Heart left ventricle (tissue), 16 donors: ENCODE measurements around the gene TNP2. TPM values are rescaled to one million over a fixed set of nuclear protein-coding genes. Genes with fewer than 3 reads are reported as not detected.

ENCODE experiments used
- ATAC-seq, 4 donors: fragments of 200-7000 bp; cut with Tn5 transposase; one replicate each; pipeline ENCODE4 v1.9.1; 2020 to 2022; ENCODE audit warnings: moderate library complexity in 4 of 4, mild to moderate bottlenecking in 3 of 4, moderate number of reproducible peaks in 1 of 4
- DNase-seq, 5 donors: peaks; one replicate each; pipeline ENCODE4 v3.0.0-alpha.2; 2020
- H3K27ac ChIP-seq, 12 donors: fragments of 200-600 bp; sonication (generic) in 4 of 12; one replicate each; pipeline versions ENCODE4 v1.5.0 to v1.8.0; 2016 to 2022; ENCODE audit warnings: mild to moderate bottlenecking in 2 of 12
- H3K27me3 ChIP-seq, 9 donors: fragments of 200-600 bp; sonication (generic) in 2 of 9; one replicate each; pipeline versions ENCODE4 v1.5.1 to v1.8.0; 2016 to 2022; ENCODE audit warnings: mild to moderate bottlenecking in 3 of 9
- H3K36me3 ChIP-seq, 9 donors: fragments of 200-600 bp; sonication (generic) in 2 of 9; one replicate each; pipeline versions ENCODE4 v1.5.0 to v1.8.0; 2018 to 2022; ENCODE audit warnings: mild to moderate bottlenecking in 2 of 9
- H3K4me1 ChIP-seq, 12 donors: fragments of 200-600 bp; sonication (generic) in 4 of 12; one replicate each; pipeline versions ENCODE4 v1.5.0 to v1.8.0; 2016 to 2022; ENCODE audit warnings: mild to moderate bottlenecking in 3 of 12
- H3K4me3 ChIP-seq, 12 donors: fragments of 200-600 bp; sonication (generic) in 4 of 12; one replicate each; pipeline versions ENCODE4 v1.5.0 to v1.8.0; 2017 to 2022; ENCODE audit warnings: mild to moderate bottlenecking in 9 of 12, moderate library complexity in 4 of 12
- H3K9me3 ChIP-seq, 12 donors: fragments of 200-600 bp; sonication (generic) in 4 of 12; one replicate each; pipeline versions ENCODE4 v1.5.0 to v1.8.0; 2016 to 2022; ENCODE audit warnings: mild to moderate bottlenecking in 1 of 12
- CTCF ChIP-seq, 12 donors: fragments of 200-600 bp; sonication (generic) in 4 of 12; IDR thresholded peaks; one replicate each; pipeline versions ENCODE4 v1.5.0 to v1.8.0; 2018 to 2022; ENCODE audit warnings: antibody characterized with exemption in 12 of 12, mild to moderate bottlenecking in 5 of 12
- POLR2A ChIP-seq, 2 donors: fragments of 450-650 bp; IDR thresholded peaks; one replicate each; pipeline ENCODE4 v1.6.1; 2017; ENCODE audit warnings: antibody characterized with exemption in 2 of 2, mild to moderate bottlenecking in 2 of 2, moderate library complexity in 2 of 2
- WGBS, 4 donors: extraction: QIAGEN DNeasy Blood & Tissue Kit in 2 of 4; methylation state at CpG; one replicate each; pipeline versions ENCODE4 v1.1.5 to v1.1.7; 2013 to 2018; 5-methylcytosine and 5-hydroxymethylcytosine counted together
- intact Hi-C, 10 donors: fragments of 100-400 bp; cut with DNase I; formaldehyde crosslinking; loops; one replicate each; pipeline versions ENCODE4 v1.11.1 to v1.14.2; 2022
- polyA plus RNA-seq, 2 donors: library from polyadenylated mRNA; stranded (reverse); fragments of 200-250 nt; gene quantifications; one replicate each; pipeline ENCODE4 v1.2.3, GENCODE V29; 2013
- total RNA-seq, 9 donors: library from RNA; depleted of rRNA in 2 of 9; stranded (reverse); fragments of >200 nt in 2 of 9; fragmentation: NEBNext Ultra II Directional in 3 of 9; extraction: Animal tissue kit (Norgen Biotek cat#: 25700) in 3 of 9; gene quantifications; one replicate each; pipeline versions ENCODE4 v1.1.0 to v1.2.4, GENCODE V29; 2016 to 2023
- donor health status: ischemic (EF 13 %, LVEDD 7.1; RV severe dilation, severe dysfunction).
- donor health status: healthy with polysubstance abuse.
- donor health status: DM: no; HTN: yes; CAD: no.
- donor health status: DM: no; HTN: no; CAD: no.
- donor health status: ischemic (EF 25% LVEDD 6.9; RV normal size, moderate dysfunction).
- donor health status: ischemic (EF 25% LVEDD 5.7; RV mildly dilated, moderate dysfunction).
- donor health status: healthy.
- donor health status: DM: yes; HTN: yes; CAD: no.
- donor health status: ischemic (EF 35%, LVEDD 5.7; RV mildly dilated, moderate dysfunction).
- donor health status: nonischemic (EF 11% LVEDD 7.7; RV severe dilation, severe dysfunction).
- donor health status: DM: yes; HTN: yes; CAD: no.
- donor health status: PGD.
- donor health status: ischemic (EF 29% LVEDD 5.4; RV normal size, mild dysfunction).
- donor health status: nonischemic (EF 23%, LVEDD 6.1; RV moderate dilation, normal function).

Gene TNP2
- total and polyA plus RNA-seq, 11 donors = not detected

GRCh38 chr16:11310997-11311561, 42.0 kb upstream of the TNP2 start:
- H3K27ac ChIP-seq = peak overlapping the region in 5 of 12 donors; percentile 28 to 64 (median 43)
- peak in 2 of 4 donors; percentile 16 to 52 for ATAC-seq

GRCh38 chr16:11310634-11310977, 41.5 kb upstream of the TNP2 start:
- H3K4me1 ChIP-seq = peaks cover 0 to 58% (median 0%) of the 10 kb centered on the region in 12 donors
- H3K9me3 ChIP-seq = no peaks in the 10 kb centered on the region
- H3K27ac ChIP-seq = peak overlapping the region in 5 of 12 donors; percentile 28 to 64 (median 43)
- TF ChIP-seq CTCF (IDR thresholded peaks at IDR 0.05) (no peak), POLR2A (IDR thresholded peaks at IDR 0.05) (no peak)
- intact Hi-C loops = no loop called here
- no peaks in the 10 kb centered on the region for H3K36me3 ChIP-seq
- DNase-seq (peak in 1 of 5 donors; percentile 2), ATAC-seq (no peak)
- WGBS, 4 donors = 83 to 97% (median 94%) methylated on average over 3 of the region's 3 CpGs
- no peak overlapping the region for H3K4me3 ChIP-seq
- H3K27me3 ChIP-seq = no peaks in the 10 kb centered on the region

More at GRCh38 chr16:11310997-11311561, 42.0 kb upstream of the TNP2 start:
- no peaks in the 10 kb centered on the region for H3K27me3 ChIP-seq
- no peaks in the 10 kb centered on the region for H3K9me3 ChIP-seq
- H3K4me1 ChIP-seq = peaks cover 0 to 60% (median 0%) of the 10 kb centered on the region in 12 donors
- H3K4me3 ChIP-seq = no peak overlapping the region
- no peak for DNase-seq
- no peaks in the 10 kb centered on the region for H3K36me3 ChIP-seq
- intact Hi-C loops = no loop called here
- TF ChIP-seq POLR2A (IDR thresholded peaks at IDR 0.05) (no peak), CTCF (IDR thresholded peaks at IDR 0.05) (no peak)
- 70 to 84% (median 74%) methylated on average over 10 of the region's 10 CpGs for WGBS, 4 donors

- no peak overlapping the region for H3K4me3 ChIP-seq
- intact Hi-C loops = no loop called here
- no peaks in the 10 kb centered on the region for H3K36me3 ChIP-seq
- ATAC-seq = peak in 2 of 4 donors; percentile 37 to 69
- H3K27ac ChIP-seq = peak overlapping the region in 1 of 12 donors; percentile 59
- no peaks in the 10 kb centered on the region for H3K9me3 ChIP-seq
- DNase-seq = no peak
- H3K27me3 ChIP-seq = no peaks in the 10 kb centered on the region
- TF ChIP-seq CTCF (IDR thresholded peaks at IDR 0.05) = no peak
- TF ChIP-seq POLR2A (IDR thresholded peaks at IDR 0.05) = no peak
- peaks cover 0 to 57% (median 0%) of the 10 kb centered on the region in 12 donors for H3K4me1 ChIP-seq
- WGBS, 4 donors = 64 to 71% (median 67%) methylated on average over 9 of the region's 9 CpGs
Measured at GRCh38 chr16:11309895-11310633, 40.9 kb upstream of the TNP2 start.

GRCh38 chr16:11308493-11309283, 39.6 kb upstream of the TNP2 start:
- TF ChIP-seq POLR2A (IDR thresholded peaks at IDR 0.05) (no peak), CTCF (IDR thresholded peaks at IDR 0.05) (no peak)
- 68 to 74% (median 72%) methylated on average over 10 to 15 of the region's 15 CpGs for WGBS, 4 donors

More at GRCh38 chr16:11308493-11309283, 39.6 kb upstream of the TNP2 start:
- H3K9me3 ChIP-seq = peaks cover 0 to 2% (median 0%) of the 10 kb centered on the region in 12 donors
- intact Hi-C loops = no loop called here
- ATAC-seq (peak in 1 of 4 donors; percentile 36), DNase-seq (no peak)
- H3K27ac ChIP-seq = no peak overlapping the region
- no peaks in the 10 kb centered on the region for H3K36me3 ChIP-seq
- H3K4me3 ChIP-seq = no peak overlapping the region
- H3K4me1 ChIP-seq = peaks cover 0 to 57% (median 0%) of the 10 kb centered on the region in 12 donors
- no peaks in the 10 kb centered on the region for H3K27me3 ChIP-seq
